ENCODE data around the gene NEK1.

NEK1 gene, protein sequence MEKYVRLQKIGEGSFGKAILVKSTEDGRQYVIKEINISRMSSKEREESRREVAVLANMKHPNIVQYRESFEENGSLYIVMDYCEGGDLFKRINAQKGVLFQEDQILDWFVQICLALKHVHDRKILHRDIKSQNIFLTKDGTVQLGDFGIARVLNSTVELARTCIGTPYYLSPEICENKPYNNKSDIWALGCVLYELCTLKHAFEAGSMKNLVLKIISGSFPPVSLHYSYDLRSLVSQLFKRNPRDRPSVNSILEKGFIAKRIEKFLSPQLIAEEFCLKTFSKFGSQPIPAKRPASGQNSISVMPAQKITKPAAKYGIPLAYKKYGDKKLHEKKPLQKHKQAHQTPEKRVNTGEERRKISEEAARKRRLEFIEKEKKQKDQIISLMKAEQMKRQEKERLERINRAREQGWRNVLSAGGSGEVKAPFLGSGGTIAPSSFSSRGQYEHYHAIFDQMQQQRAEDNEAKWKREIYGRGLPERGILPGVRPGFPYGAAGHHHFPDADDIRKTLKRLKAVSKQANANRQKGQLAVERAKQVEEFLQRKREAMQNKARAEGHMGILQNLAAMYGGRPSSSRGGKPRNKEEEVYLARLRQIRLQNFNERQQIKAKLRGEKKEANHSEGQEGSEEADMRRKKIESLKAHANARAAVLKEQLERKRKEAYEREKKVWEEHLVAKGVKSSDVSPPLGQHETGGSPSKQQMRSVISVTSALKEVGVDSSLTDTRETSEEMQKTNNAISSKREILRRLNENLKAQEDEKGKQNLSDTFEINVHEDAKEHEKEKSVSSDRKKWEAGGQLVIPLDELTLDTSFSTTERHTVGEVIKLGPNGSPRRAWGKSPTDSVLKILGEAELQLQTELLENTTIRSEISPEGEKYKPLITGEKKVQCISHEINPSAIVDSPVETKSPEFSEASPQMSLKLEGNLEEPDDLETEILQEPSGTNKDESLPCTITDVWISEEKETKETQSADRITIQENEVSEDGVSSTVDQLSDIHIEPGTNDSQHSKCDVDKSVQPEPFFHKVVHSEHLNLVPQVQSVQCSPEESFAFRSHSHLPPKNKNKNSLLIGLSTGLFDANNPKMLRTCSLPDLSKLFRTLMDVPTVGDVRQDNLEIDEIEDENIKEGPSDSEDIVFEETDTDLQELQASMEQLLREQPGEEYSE (N-terminal part only)

GRCh38 chr4:169611991-169612870 lies at the start of gene NEK1:
Gene NEK1 (minus strand): TSS chr4:169612583. CDS start chr4:169602630, 9,953 bp downstream.
- H3K4me1 Mint-ChIP-seq = peaks cover 24% of the 10 kb centered on the region
- peaks cover 3% of the 10 kb centered on the region for H3K27me3 Mint-ChIP-seq (ENCODE audit: low read depth, poor library complexity)
- no peaks in the 10 kb centered on the region for H3K9me3 Mint-ChIP-seq
- TF ChIP-seq CTCF (IDR thresholded peaks at IDR 0.05) = no peak
- H3K4me3 Mint-ChIP-seq = peak within 1 kb of the TSS; percentile 98
- peak; percentile 85 for DNase-seq
- peak within 1 kb of the TSS; percentile 99 for H3K27ac Mint-ChIP-seq
- H3K36me3 Mint-ChIP-seq (ENCODE audit: low read depth) = peaks cover 26% of the 10 kb centered on the region

- peaks cover 16% of the 10 kb centered on the region for H3K9me3 Mint-ChIP-seq
- TF ChIP-seq CTCF (IDR thresholded peaks at IDR 0.05) = no peak
- peaks cover 22% of the 10 kb centered on the region for H3K36me3 Mint-ChIP-seq (ENCODE audit: low read depth)
- no peak overlapping the region for H3K27ac Mint-ChIP-seq
- H3K4me1 Mint-ChIP-seq = peaks cover 39% of the 10 kb centered on the region
- peak overlapping the region; percentile 87 for H3K4me3 Mint-ChIP-seq
- no peaks in the 10 kb centered on the region for H3K27me3 Mint-ChIP-seq (ENCODE audit: low read depth, poor library complexity)
- DNase-seq = no peak
These were observed 49.4 kb upstream of the NEK1 start for GRCh38 chr4:169661761-169662160.

DNA sequence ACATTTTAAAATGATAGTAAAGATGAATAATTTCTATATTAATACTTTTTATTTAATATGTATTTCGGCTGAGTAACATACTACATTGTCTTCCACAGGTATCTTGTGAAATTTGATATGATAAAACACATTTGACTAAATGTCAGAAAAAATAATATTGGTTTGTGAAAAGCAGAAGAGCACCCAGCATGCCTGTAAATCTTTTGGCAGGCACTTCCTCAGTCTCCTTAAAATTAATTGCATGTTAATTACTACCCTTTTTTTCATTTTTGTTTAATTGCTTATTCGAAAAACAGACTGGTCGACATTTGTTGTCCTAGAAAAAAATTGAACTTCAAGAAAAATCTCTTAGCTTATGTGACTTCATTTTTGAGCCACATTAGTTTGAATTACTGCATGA lies 48.5 kb upstream of the NEK1 start:
- Mint-ChIP-seq H3K4me3 (peak overlapping the region; percentile 87), H3K36me3 (ENCODE audit: low read depth) (peaks cover 19% of the 10 kb centered on the region), H3K27me3 (ENCODE audit: low read depth, poor library complexity) (no peaks in the 10 kb centered on the region), H3K27ac (no peak overlapping the region), H3K9me3 (peaks cover 7% of the 10 kb centered on the region), H3K4me1 (peaks cover 39% of the 10 kb centered on the region)
- no peak for TF ChIP-seq CTCF (IDR thresholded peaks at IDR 0.05)
- DNase-seq = no peak

GRCh38 chr4:169659716-169660670 lies 47.6 kb upstream of the NEK1 start:
- no peak for TF ChIP-seq CTCF (IDR thresholded peaks at IDR 0.05)
- Mint-ChIP-seq H3K27ac (peak overlapping the region; percentile 99), H3K36me3 (ENCODE audit: low read depth) (peaks cover 19% of the 10 kb centered on the region), H3K4me1 (peaks cover 39% of the 10 kb centered on the region), H3K9me3 (peaks cover 5% of the 10 kb centered on the region), H3K27me3 (ENCODE audit: low read depth, poor library complexity) (no peaks in the 10 kb centered on the region), H3K4me3 (peak overlapping the region; percentile 87)
- DNase-seq = peak; percentile 39
